Colonic mucosa (tissue), 4 donors: ENCODE results near the gene PCDHB7. TPM values are rescaled to one million over a fixed set of nuclear protein-coding genes. Genes with fewer than 3 reads are reported as not detected.
"Not testable (repeated sequence)": the region's sequence is repeated elsewhere in the genome, so short reads cannot be mapped to it uniquely, and the experiment has no call there.

Experiments used
- DNase-seq: peaks from one replicate; pipeline ENCODE4 v3.0.0-alpha.2; 2020
- H3K27ac ChIP-seq: fragments of 200-600 bp; one replicate; pipeline ENCODE4 v1.8.0; 2021
- H3K27me3 ChIP-seq: fragments of 200-600 bp; one replicate; pipeline ENCODE4 v1.8.0; 2021
- H3K36me3 ChIP-seq: fragments of 200-600 bp; one replicate; pipeline ENCODE4 v1.8.0; 2021
- H3K4me1 ChIP-seq: fragments of 200-600 bp; one replicate; pipeline ENCODE4 v1.8.0; 2021; ENCODE audit warnings: mild to moderate bottlenecking
- H3K4me3 ChIP-seq: fragments of 200-600 bp; one replicate; pipeline ENCODE4 v1.8.0; 2021
- H3K9ac ChIP-seq, 2 donors: one replicate each; pipeline ENCODE4 v1.7.0; 2013; ENCODE audit warnings: control low read depth in 2 of 2, low read depth in 2 of 2, low read length in 2 of 2
- H3K9me3 ChIP-seq: fragments of 200-600 bp; one replicate; pipeline ENCODE4 v1.8.0; 2021
- intact Hi-C: fragments of 100-400 bp; cut with DNase I; formaldehyde crosslinking; loops from one replicate; pipeline ENCODE4 v1.14.1; 2022
- total RNA-seq, 2 donors: library from RNA; stranded (reverse); fragmentation: NEBNext Ultra II Directional in 1 of 2; extraction: Animal tissue kit (Norgen Biotek cat#: 25700) in 1 of 2; gene quantifications; one replicate each; pipeline ENCODE4 v1.2.1, GENCODE V29; 2021
- TF ChIP-seq, protein P1 (sequence below): fragments of 200-600 bp; IDR thresholded peaks from one replicate; pipeline ENCODE4 v1.8.0; 2022; ENCODE audit warnings: antibody characterized with exemption, mild to moderate bottlenecking
- donor health status: healthy.
- donor health status: DM: no; HTN: no; CAD: no.
- donor health status: DM: no; HTN: no; CAD: no.

PCDHB7 gene
- total RNA-seq, result under 1 TPM; 0.15 to 0.40 TPM

DNA sequence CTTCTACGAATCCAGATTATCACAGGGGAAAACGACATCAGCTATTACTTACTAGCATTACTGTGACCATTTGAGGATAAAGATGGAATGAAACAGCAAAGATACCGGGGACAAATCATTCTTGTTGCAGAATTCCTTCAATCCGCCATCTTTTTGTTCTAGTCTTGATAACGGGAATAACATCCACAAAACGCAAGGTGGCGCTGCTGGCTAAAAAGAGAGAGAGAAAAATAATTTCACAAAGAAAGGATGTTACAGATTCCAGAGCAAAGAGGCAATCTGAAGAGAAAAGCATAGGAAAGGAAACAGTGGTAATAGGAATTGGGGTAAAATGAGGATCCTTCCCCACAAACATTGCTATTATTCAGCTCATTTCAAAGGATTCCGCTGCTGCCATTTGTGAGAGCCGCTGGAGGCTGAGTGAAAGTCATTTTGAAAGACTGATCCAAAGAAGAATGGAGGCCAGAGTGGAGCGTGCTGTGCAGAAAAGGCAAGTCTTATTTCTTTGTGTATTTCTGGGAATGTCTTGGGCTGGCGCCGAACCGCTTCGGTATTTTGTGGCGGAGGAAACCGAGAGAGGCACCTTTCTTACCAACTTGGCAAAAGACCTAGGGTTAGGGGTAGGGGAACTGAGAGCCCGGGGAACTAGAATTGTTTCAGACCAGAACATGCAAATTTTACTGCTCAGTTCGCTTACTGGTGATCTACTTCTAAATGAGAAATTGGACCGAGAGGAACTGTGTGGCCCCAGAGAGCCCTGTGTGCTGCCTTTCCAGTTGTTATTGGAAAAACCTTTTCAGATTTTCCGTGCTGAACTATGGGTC is at the start of gene PCDHB7:
Gene PCDHB7 (plus strand): TSS at position 264 of the 824 bp plus-strand sequence. CDS start 192 bp downstream, at position 456.
- H3K4me3 ChIP-seq, result no peak within 1 kb of the TSS
- H3K27ac ChIP-seq, result no peak within 1 kb of the TSS
- H3K27me3 ChIP-seq, result no peaks in the 10 kb centered on the region
- intact Hi-C loops, result no loop called here
- no peaks in the 10 kb centered on the region for H3K4me1 ChIP-seq
- H3K36me3 ChIP-seq, result no peaks in the 10 kb centered on the region
- H3K9me3 ChIP-seq, result no peaks in the 10 kb centered on the region
- no peak for DNase-seq
- no peak within 1 kb of the TSS for H3K9ac ChIP-seq
- TF ChIP-seq, protein P1, sequence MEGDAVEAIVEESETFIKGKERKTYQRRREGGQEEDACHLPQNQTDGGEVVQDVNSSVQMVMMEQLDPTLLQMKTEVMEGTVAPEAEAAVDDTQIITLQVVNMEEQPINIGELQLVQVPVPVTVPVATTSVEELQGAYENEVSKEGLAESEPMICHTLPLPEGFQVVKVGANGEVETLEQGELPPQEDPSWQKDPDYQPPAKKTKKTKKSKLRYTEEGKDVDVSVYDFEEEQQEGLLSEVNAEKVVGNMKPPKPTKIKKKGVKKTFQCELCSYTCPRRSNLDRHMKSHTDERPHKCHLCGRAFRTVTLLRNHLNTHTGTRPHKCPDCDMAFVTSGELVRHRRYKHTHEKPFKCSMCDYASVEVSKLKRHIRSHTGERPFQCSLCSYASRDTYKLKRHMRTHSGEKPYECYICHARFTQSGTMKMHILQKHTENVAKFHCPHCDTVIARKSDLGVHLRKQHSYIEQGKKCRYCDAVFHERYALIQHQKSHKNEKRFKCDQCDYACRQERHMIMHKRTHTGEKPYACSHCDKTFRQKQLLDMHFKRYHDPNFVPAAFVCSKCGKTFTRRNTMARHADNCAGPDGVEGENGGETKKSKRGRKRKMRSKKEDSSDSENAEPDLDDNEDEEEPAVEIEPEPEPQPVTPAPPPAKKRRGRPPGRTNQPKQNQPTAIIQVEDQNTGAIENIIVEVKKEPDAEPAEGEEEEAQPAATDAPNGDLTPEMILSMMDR, result no peak

DNA sequence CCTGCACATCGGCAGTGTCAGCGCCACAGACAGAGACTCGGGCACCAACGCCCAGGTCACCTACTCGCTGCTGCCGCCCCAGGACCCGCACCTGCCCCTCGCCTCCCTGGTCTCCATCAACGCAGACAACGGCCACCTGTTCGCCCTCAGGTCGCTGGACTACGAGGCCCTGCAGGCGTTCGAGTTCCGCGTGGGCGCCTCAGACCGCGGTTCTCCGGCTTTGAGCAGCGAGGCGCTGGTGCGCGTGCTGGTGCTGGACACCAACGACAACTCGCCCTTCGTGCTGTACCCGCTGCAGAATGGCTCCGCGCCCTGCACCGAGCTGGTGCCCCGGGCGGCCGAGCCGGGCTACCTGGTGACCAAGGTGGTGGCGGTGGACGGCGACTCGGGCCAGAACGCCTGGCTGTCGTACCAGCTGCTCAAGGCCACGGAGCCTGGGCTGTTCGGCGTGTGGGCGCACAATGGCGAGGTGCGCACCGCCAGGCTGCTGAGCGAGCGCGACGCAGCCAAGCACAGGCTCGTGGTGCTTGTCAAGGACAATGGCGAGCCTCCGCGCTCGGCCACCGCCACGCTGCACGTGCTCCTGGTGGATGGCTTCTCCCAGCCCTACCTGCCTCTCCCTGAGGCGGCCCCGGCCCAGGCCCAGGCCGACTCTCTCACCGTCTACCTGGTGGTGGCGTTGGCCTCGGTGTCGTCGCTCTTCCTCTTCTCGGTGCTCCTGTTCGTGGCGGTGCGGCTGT is 48.9 kb upstream of the PCDHB7 start:
- H3K4me1 ChIP-seq, H3K27me3 ChIP-seq, H3K9ac ChIP-seq, H3K36me3 ChIP-seq, H3K9me3 ChIP-seq, H3K27ac ChIP-seq, intact Hi-C loops, DNase-seq, H3K4me3 ChIP-seq: not testable (repeated sequence)

DNA sequence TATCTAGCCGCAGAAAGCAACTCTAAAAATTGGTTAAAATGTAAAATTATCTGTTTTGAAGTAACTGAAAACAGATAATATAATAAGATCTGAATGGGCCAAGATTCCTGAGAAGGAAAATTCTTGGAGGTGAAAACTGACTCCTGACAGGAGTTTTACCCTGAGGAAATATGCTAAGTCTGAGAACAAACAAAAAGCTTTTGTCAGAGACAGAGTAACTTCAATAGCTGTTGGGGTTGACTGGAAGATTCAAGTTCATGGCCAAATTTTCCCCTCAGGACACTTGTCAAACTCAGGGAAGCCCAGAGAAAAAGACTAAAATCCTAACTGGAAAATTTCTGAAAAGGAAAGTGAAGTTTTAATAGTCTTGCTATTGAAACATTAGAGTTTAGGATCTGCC is 45.1 kb upstream of the PCDHB7 start:
- Histone ChIP-seq H3K36me3 (no peaks in the 10 kb centered on the region), H3K27ac (no peak overlapping the region), H3K9ac (no peak overlapping the region), H3K4me3 (no peak overlapping the region), H3K27me3 (no peaks in the 10 kb centered on the region), H3K4me1 (no peaks in the 10 kb centered on the region), H3K9me3 (no peaks in the 10 kb centered on the region)
- TF ChIP-seq, protein P1, result no peak
- intact Hi-C loops, result no loop called here
- no peak for DNase-seq

DNA sequence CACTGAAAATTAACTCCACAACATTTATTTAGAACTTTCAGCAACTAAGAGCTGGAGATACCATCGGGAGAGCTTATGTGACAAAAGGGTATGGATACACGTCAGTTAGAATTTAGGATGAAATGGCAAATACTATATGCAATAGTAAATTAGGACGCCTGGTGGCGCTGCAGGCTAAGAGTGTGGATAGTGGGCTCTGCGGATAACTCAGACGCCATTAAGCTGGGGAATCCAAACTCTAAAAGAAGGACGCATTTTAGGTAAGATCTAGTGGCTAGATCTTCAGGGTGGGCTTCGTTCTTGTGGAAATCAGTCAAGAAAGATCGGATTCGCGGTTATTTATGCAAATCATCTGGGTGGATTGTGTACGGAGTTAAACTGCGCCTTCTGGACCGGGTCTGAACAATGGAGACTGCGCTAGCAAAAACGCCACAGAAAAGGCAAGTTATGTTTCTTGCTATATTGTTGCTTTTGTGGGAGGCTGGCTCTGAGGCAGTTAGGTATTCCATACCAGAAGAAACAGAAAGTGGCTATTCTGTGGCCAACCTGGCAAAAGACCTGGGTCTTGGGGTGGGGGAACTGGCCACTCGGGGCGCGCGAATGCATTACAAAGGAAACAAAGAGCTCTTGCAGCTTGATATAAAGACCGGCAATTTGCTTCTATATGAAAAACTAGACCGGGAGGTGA is 37.3 kb upstream of the PCDHB7 start, which contains the start of gene PCDHB5:
Gene PCDHB5 (plus strand): TSS at position 177 of the 688 bp plus-strand sequence. CDS start 229 bp downstream, at position 406.
- no peaks in the 10 kb centered on the region for H3K4me1 ChIP-seq
- H3K36me3 ChIP-seq, result no peaks in the 10 kb centered on the region
- H3K27ac ChIP-seq, result no peak within 1 kb of the TSS
- H3K9me3 ChIP-seq, result no peaks in the 10 kb centered on the region
- H3K4me3 ChIP-seq, result no peak within 1 kb of the TSS
- H3K9ac ChIP-seq, result no peak within 1 kb of the TSS
- DNase-seq, result no peak
- intact Hi-C loops, result no loop called here
- TF ChIP-seq, protein P1, result no peak
- H3K27me3 ChIP-seq, result no peaks in the 10 kb centered on the region

DNA sequence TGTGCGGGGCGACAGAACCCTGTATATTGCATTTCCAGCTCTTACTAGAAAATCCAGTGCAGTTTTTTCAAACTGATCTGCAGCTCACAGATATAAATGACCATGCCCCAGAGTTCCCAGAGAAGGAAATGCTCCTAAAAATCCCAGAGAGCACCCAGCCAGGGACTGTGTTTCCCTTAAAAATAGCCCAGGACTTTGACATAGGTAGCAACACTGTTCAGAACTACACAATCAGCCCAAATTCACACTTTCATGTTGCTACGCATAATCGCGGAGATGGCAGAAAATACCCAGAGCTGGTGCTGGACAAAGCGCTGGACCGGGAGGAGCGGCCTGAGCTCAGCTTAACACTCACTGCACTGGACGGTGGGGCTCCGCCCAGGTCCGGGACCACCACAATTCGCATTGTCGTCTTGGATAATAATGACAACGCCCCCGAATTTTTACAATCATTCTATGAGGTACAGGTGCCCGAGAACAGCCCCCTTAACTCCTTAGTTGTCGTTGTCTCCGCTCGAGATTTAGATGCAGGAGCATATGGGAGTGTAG is 36.7 kb upstream of the PCDHB7 start:
- H3K36me3 ChIP-seq, result no peaks in the 10 kb centered on the region
- intact Hi-C loops, result no loop called here
- no peak for DNase-seq
- H3K9me3 ChIP-seq, result no peaks in the 10 kb centered on the region
- no peak overlapping the region for H3K27ac ChIP-seq
- no peaks in the 10 kb centered on the region for H3K4me1 ChIP-seq
- H3K9ac ChIP-seq, result no peak overlapping the region
- TF ChIP-seq, protein P1, result no peak
- H3K27me3 ChIP-seq, result no peaks in the 10 kb centered on the region
- H3K4me3 ChIP-seq, result no peak overlapping the region

DNA sequence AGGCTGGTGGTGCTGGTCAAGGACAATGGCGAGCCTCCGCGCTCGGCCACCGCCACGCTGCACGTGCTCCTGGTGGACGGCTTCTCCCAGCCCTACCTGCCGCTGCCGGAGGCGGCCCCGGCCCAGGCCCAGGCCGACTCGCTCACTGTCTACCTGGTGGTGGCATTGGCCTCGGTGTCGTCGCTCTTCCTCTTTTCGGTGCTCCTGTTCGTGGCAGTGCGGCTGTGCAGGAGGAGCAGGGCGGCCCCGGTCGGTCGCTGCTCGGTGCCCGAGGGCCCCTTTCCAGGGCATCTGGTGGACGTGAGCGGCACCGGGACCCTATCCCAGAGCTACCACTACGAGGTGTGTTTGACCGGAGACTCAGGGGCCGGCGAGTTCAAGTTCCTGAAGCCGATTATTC is 35.1 kb upstream of the PCDHB7 start:
- H3K27ac ChIP-seq, H3K9me3 ChIP-seq, H3K4me1 ChIP-seq, H3K36me3 ChIP-seq, H3K9ac ChIP-seq, intact Hi-C loops, H3K4me3 ChIP-seq, H3K27me3 ChIP-seq, DNase-seq: not testable (repeated sequence)
